Gastroesophageal sphincter (tissue), 2 donors: Measurements from ENCODE around the gene CD3G.

Experiments
- POLR2A ChIP-seq, 2 donors: fragments of 450-650 bp; IDR thresholded peaks; one replicate each; pipeline ENCODE4 v1.6.1; 2017; ENCODE audit warnings: antibody characterized with exemption in 2 of 2, mild to moderate bottlenecking in 2 of 2, moderate library complexity in 1 of 2
- POLR2AphosphoS5 ChIP-seq: sonication (generic); formaldehyde crosslinking; IDR thresholded peaks from one replicate; pipeline ENCODE4 v1.6.1; 2017; ENCODE audit warnings: antibody characterized with exemption

DNA sequence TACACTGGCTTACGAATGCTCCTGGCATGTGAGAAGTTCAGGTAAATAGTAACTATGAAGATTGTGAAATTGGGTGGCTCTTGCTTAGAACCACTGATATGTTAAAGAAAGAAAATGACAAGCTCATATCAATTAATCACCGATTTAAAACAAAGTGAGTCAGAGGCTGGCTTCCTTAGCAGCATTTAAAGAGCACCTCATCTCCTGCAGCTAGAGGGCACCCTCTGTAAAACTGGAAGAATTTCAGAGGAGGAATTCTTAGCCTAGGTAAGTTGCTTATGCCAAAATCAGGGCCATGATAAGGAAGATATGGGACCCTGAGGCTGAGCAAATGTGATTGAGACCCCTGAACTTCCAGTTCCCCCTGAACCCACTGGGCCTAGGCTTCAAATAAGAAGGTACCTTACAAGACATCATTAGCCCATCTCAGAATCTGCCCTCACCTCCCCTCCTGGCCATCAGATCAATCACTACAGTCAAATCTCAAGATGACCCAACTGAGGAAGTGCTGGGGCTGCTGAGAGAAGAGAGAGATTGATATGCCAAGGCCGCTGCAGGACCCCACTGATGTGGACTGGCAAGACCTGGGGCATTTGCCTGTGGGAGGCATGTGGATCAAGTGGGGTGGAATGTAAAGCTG is 48.2 kb upstream of the CD3G start:
- TF ChIP-seq POLR2A (IDR thresholded peaks at IDR 0.05) (no peak), POLR2AphosphoS5 (no peak)
